Measurements from ENCODE around the gene RALGAPA2. TPM values are rescaled to one million over a fixed set of nuclear protein-coding genes. Genes with fewer than 3 reads are reported as not detected.
A peak's percentile ranks its signal among the peaks of the same experiment; 100 is the strongest.

The RALGAPA2 gene
- total and polyA plus RNA-seq, 2 donors from 2014 or later = 5.9 to 66.7 TPM

GRCh38 chr20:20561172-20561571 lies 151.3 kb downstream of the RALGAPA2 start:
- Histone ChIP-seq H3K27me3 (ENCODE audit: control insufficient read depth, insufficient read depth, low read length) (no peaks in the 10 kb centered on the region), H3K27ac (ENCODE audit: low read depth in 2 of 2, low read length in 2 of 2) (no peak overlapping the region), H3K9me3 (ENCODE audit: control insufficient read depth in 2 of 3, insufficient read depth in 1 of 3, low read length in 3 of 3) (no peaks in the 10 kb centered on the region), H3K9ac (ENCODE audit: low read length in 3 of 3) (no peak overlapping the region), H3K4me3 (ENCODE audit: low read length in 3 of 3) (no peak overlapping the region), H3K4me1 (ENCODE audit: control insufficient read depth in 2 of 3, insufficient read depth in 2 of 3, low read depth in 1 of 3, low read length in 3 of 3) (no peaks in the 10 kb centered on the region), H3K36me3 (ENCODE audit: control insufficient read depth in 2 of 3, insufficient read depth in 3 of 3, low read length in 3 of 3) (peaks cover 0 to 2% (median 0%) of the 10 kb centered on the region in 3 donors)
- DNase-seq = peak in 1 of 5 donors; percentile 24
- no peak for FAIRE-seq
- no peak for TF ChIP-seq CTCF (IDR thresholded peaks at IDR 0.05; ENCODE audit: borderline replicate concordance, extremely low read depth, insufficient read depth)
- intact Hi-C loops (cut with DNase I) = no loop called here

GRCh38 chr20:20557406-20557805 lies 155.0 kb downstream of the RALGAPA2 start:
- H3K27ac ChIP-seq (ENCODE audit: low read depth in 2 of 2, low read length in 2 of 2) = no peak overlapping the region
- H3K27me3 ChIP-seq (ENCODE audit: control insufficient read depth, insufficient read depth, low read length) = no peaks in the 10 kb centered on the region
- no peak overlapping the region for H3K4me3 ChIP-seq (ENCODE audit: low read length in 3 of 3)
- H3K36me3 ChIP-seq (ENCODE audit: control insufficient read depth in 2 of 3, insufficient read depth in 3 of 3, low read length in 3 of 3) = peaks cover 0 to 2% (median 0%) of the 10 kb centered on the region in 3 donors
- H3K9me3 ChIP-seq (ENCODE audit: control insufficient read depth in 2 of 3, insufficient read depth in 1 of 3, low read length in 3 of 3) = no peaks in the 10 kb centered on the region
- intact Hi-C loops (cut with DNase I) = no loop called here
- TF ChIP-seq CTCF (IDR thresholded peaks at IDR 0.05; ENCODE audit: borderline replicate concordance, extremely low read depth, insufficient read depth) = no peak
- no peak for DNase-seq
- H3K4me1 ChIP-seq (ENCODE audit: control insufficient read depth in 2 of 3, insufficient read depth in 2 of 3, low read depth in 1 of 3, low read length in 3 of 3) = no peaks in the 10 kb centered on the region
- no peak overlapping the region for H3K9ac ChIP-seq (ENCODE audit: low read length in 3 of 3)
- FAIRE-seq = no peak

GRCh38 chr20:20555838-20556237 lies 156.6 kb downstream of the RALGAPA2 start:
- Histone ChIP-seq H3K4me3 (ENCODE audit: low read length in 3 of 3) (no peak overlapping the region), H3K9ac (ENCODE audit: low read length in 3 of 3) (no peak overlapping the region), H3K4me1 (ENCODE audit: control insufficient read depth in 2 of 3, insufficient read depth in 2 of 3, low read depth in 1 of 3, low read length in 3 of 3) (no peaks in the 10 kb centered on the region), H3K27ac (ENCODE audit: low read depth in 2 of 2, low read length in 2 of 2) (no peak overlapping the region), H3K27me3 (ENCODE audit: control insufficient read depth, insufficient read depth, low read length) (no peaks in the 10 kb centered on the region), H3K36me3 (ENCODE audit: control insufficient read depth in 2 of 3, insufficient read depth in 3 of 3, low read length in 3 of 3) (no peaks in the 10 kb centered on the region), H3K9me3 (ENCODE audit: control insufficient read depth in 2 of 3, insufficient read depth in 1 of 3, low read length in 3 of 3) (no peaks in the 10 kb centered on the region)
- TF ChIP-seq CTCF (IDR thresholded peaks at IDR 0.05; ENCODE audit: borderline replicate concordance, extremely low read depth, insufficient read depth) = no peak
- DNase-seq = no peak
- intact Hi-C loops (cut with DNase I) = no loop called here
- no peak for FAIRE-seq

- Histone ChIP-seq H3K4me3 (ENCODE audit: low read length in 3 of 3) (no peak overlapping the region), H3K4me1 (ENCODE audit: control insufficient read depth in 2 of 3, insufficient read depth in 2 of 3, low read depth in 1 of 3, low read length in 3 of 3) (no peaks in the 10 kb centered on the region), H3K27ac (ENCODE audit: low read depth in 2 of 2, low read length in 2 of 2) (no peak overlapping the region), H3K9me3 (ENCODE audit: control insufficient read depth in 2 of 3, insufficient read depth in 1 of 3, low read length in 3 of 3) (no peaks in the 10 kb centered on the region), H3K9ac (ENCODE audit: low read length in 3 of 3) (no peak overlapping the region), H3K36me3 (ENCODE audit: control insufficient read depth in 2 of 3, insufficient read depth in 3 of 3, low read length in 3 of 3) (no peaks in the 10 kb centered on the region), H3K27me3 (ENCODE audit: control insufficient read depth, insufficient read depth, low read length) (no peaks in the 10 kb centered on the region)
- no peak for TF ChIP-seq CTCF (IDR thresholded peaks at IDR 0.05; ENCODE audit: borderline replicate concordance, extremely low read depth, insufficient read depth)
- FAIRE-seq = no peak
- intact Hi-C loops (cut with DNase I) = no loop called here
- no peak for DNase-seq
Observed at GRCh38 chr20:20554951-20555350, 157.5 kb downstream of the RALGAPA2 start.

All from kidney (tissue), 14 donors.